ENCODE measurements around the gene CHMP2B. TPM values are rescaled to one million over a fixed set of nuclear protein-coding genes. Genes with fewer than 3 reads are reported as not detected.
"Not testable (repeated sequence)": the region's sequence is repeated elsewhere in the genome, so short reads cannot be mapped to it uniquely, and the experiment has no call there.

Gene CHMP2B
- total RNA-seq, 1 experiment from 2014 or later = 45.5 TPM

DNA sequence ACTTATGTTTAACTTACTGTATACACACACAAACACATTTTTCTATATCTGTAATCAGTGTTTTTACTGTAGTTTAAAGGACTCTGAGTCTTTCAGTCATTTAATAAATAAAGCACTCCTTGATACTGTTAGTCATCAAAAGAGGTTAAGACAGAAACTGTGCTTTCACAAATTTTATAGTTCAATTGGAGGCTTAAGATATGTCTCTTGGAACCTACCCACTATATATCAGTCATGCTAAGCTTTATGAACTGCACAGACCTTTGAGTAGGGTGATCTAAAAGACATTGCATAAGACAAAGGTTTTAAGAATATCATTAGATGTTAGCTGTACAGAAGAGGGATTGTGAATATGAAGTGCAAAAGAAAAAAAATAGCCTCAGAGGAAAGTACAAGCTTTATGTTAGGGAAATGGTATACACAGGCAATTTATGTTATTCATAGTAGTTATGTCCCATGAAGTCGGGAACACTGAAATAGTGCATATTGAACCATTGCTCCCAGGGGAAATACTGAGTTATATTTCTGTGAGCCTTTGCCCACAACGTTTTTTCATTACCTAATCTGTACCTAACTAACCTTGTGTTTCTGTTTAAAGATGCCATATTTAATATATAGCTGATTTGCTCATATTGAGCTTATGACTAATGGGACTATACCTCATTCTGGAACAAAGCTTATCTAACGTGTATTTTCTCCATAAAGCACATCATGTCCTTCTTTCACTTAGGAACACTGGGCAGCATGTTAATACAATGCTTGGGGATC is 19.7 kb downstream of the CHMP2B start:
- DNase-seq (ENCODE audit: unreplicated experiment) = no peak
- ChIA-PET POLR2A (interaction anchor here (0.8 kb wide), 1 partner anchor 20 kb away, joined by 3 read pairs; the partner anchor contains the start of gene CHMP2B), CTCF (interaction anchor here (0.7 to 1.2 kb wide), 3 partner anchors 13 to 472 kb away, joined by 3 to 7 read pairs (median 3); no protein-coding TSS in a partner anchor)
- H3K27me3 Mint-ChIP-seq (ENCODE audit: insufficient read depth, unreplicated experiment) = no peaks in the 10 kb centered on the region
- TF ChIP-seq, protein P1, sequence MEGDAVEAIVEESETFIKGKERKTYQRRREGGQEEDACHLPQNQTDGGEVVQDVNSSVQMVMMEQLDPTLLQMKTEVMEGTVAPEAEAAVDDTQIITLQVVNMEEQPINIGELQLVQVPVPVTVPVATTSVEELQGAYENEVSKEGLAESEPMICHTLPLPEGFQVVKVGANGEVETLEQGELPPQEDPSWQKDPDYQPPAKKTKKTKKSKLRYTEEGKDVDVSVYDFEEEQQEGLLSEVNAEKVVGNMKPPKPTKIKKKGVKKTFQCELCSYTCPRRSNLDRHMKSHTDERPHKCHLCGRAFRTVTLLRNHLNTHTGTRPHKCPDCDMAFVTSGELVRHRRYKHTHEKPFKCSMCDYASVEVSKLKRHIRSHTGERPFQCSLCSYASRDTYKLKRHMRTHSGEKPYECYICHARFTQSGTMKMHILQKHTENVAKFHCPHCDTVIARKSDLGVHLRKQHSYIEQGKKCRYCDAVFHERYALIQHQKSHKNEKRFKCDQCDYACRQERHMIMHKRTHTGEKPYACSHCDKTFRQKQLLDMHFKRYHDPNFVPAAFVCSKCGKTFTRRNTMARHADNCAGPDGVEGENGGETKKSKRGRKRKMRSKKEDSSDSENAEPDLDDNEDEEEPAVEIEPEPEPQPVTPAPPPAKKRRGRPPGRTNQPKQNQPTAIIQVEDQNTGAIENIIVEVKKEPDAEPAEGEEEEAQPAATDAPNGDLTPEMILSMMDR (IDR thresholded peaks at IDR 0.05; ENCODE audit: unreplicated experiment) = no peak
- H3K9me3 Mint-ChIP-seq (ENCODE audit: unreplicated experiment) = no peaks in the 10 kb centered on the region
- H3K27ac Mint-ChIP-seq (ENCODE audit: low read depth, unreplicated experiment) = no peak overlapping the region
- H3K4me3 Mint-ChIP-seq (ENCODE audit: unreplicated experiment) = no peak overlapping the region
- no peaks in the 10 kb centered on the region for H3K4me1 Mint-ChIP-seq (ENCODE audit: insufficient read depth, unreplicated experiment)
- H3K36me3 Mint-ChIP-seq (ENCODE audit: insufficient read depth, unreplicated experiment) = peaks cover 40% of the 10 kb centered on the region
- BruUV-seq (replicated peaks) = TSS peak; percentile 13
- intact Hi-C loops (cut with micrococcal nuclease) = no loop called here

DNA sequence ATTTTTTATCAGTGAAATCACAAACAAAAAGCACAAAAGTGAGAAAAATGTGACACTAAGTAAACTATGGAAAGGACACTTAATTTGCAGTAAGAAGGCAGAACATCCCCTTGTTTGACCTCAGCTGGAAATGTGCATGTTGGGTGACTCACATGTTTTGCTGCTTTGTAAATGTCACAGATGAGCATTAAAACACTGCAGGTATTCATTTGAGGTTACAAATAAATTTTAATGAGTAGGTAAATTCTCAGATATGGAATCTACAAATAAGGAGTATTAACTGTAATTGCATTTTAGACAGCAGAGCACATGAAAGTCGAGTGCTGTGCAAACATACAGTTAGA is 20.3 kb downstream of the CHMP2B start:
- BruUV-seq (replicated peaks) = no TSS peak
- Mint-ChIP-seq H3K9me3 (ENCODE audit: unreplicated experiment) (no peaks in the 10 kb centered on the region), H3K27ac (ENCODE audit: low read depth, unreplicated experiment) (no peak overlapping the region), H3K4me3 (ENCODE audit: unreplicated experiment) (no peak overlapping the region), H3K27me3 (ENCODE audit: insufficient read depth, unreplicated experiment) (no peaks in the 10 kb centered on the region), H3K4me1 (ENCODE audit: insufficient read depth, unreplicated experiment) (no peaks in the 10 kb centered on the region), H3K36me3 (ENCODE audit: insufficient read depth, unreplicated experiment) (peaks cover 34% of the 10 kb centered on the region)
- ChIA-PET CTCF (interaction anchor here (0.7 to 1.9 kb wide), 3 partner anchors 12 to 236 kb away, joined by 3 to 9 read pairs (median 3); no protein-coding TSS in a partner anchor), POLR2A (no interaction called here)
- TF ChIP-seq, protein P1 (IDR thresholded peaks at IDR 0.05; ENCODE audit: unreplicated experiment) = no peak
- intact Hi-C loops (cut with micrococcal nuclease) = no loop called here
- DNase-seq (ENCODE audit: unreplicated experiment) = no peak

DNA sequence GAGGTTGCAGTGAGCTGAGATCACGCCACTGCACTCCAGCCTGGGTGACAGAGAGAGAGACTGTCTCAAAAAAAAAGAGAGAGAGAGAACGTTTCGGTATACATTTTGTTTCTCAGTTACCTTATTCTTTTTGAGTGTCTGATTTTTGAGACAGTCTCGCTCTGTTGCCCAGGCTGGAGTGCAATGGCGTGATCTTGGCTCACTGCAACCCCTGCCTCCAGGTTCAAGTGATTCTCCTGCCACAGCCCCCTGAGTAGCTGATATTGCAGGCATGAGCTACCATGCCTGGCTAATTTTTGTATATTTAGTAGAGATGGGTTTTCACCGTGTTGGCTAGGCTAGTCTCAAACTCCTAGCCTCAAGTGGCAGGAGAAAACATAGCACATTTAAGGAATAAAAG is 21.1 kb downstream of the CHMP2B start:
- H3K4me3 Mint-ChIP-seq (ENCODE audit: unreplicated experiment); BruUV-seq (replicated peaks); H3K27ac Mint-ChIP-seq (ENCODE audit: low read depth, unreplicated experiment); DNase-seq (ENCODE audit: unreplicated experiment); intact Hi-C loops (cut with micrococcal nuclease); H3K27me3 Mint-ChIP-seq (ENCODE audit: insufficient read depth, unreplicated experiment); H3K9me3 Mint-ChIP-seq (ENCODE audit: unreplicated experiment); H3K4me1 Mint-ChIP-seq (ENCODE audit: insufficient read depth, unreplicated experiment): not testable (repeated sequence)
- ChIA-PET CTCF (interaction anchor here (0.6 to 1.9 kb wide), 3 partner anchors 12 to 317 kb away, joined by 3 to 9 read pairs (median 3); no protein-coding TSS in a partner anchor), POLR2A (interaction anchor here (0.9 kb wide), 1 partner anchor 8 kb away, joined by 3 read pairs; no protein-coding TSS in a partner anchor)
- peaks cover 29% of the 10 kb centered on the region for H3K36me3 Mint-ChIP-seq (ENCODE audit: insufficient read depth, unreplicated experiment)

DNA sequence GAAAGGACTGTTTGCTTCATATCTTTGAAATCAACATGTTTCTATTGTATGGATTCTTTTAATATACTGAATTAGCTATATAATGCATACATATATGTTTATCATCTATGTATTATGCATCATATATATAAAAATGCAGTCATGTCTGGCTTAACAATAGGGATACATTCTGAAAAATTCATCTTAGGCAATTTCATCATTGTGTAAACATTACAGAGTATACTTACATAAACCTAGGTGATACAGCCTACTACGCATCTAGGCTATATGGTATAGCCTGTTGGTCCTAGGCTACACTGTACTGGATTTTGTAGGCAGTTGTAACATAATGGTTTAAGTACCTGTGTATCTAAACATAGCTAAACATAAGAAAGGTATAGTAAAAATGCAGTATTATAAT is 21.7 kb downstream of the CHMP2B start:
- Mint-ChIP-seq H3K9me3 (ENCODE audit: unreplicated experiment) (no peaks in the 10 kb centered on the region), H3K36me3 (ENCODE audit: insufficient read depth, unreplicated experiment) (peaks cover 32% of the 10 kb centered on the region), H3K27ac (ENCODE audit: low read depth, unreplicated experiment) (no peak overlapping the region), H3K4me1 (ENCODE audit: insufficient read depth, unreplicated experiment) (no peaks in the 10 kb centered on the region), H3K4me3 (ENCODE audit: unreplicated experiment) (no peak overlapping the region), H3K27me3 (ENCODE audit: insufficient read depth, unreplicated experiment) (no peaks in the 10 kb centered on the region)
- intact Hi-C loops (cut with micrococcal nuclease) = no loop called here
- DNase-seq (ENCODE audit: unreplicated experiment) = no peak
- no TSS peak for BruUV-seq (replicated peaks)
- CTCF ChIA-PET = interaction anchor here (0.5 to 1.9 kb wide), 4 partner anchors 11 to 1513 kb away, joined by 3 to 9 read pairs (median 4); no protein-coding TSS in a partner anchor
- TF ChIP-seq, protein P1 (IDR thresholded peaks at IDR 0.05; ENCODE audit: unreplicated experiment) = no peak
- POLR2A ChIA-PET = interaction anchor here (0.5 to 0.9 kb wide), 2 partner anchors 8 to 12 kb away, joined by 3 read pairs; no protein-coding TSS in a partner anchor
